GM23338 (cell line): ENCODE measurements around the gene RCSD1. TPM values are rescaled to one million over a fixed set of nuclear protein-coding genes. Genes with fewer than 3 reads are reported as not detected.

Source experiments
- ATAC-seq: fragments of 200-7000 bp; cut with Tn5 transposase; 3 replicates; pipeline ENCODE4 v1.9.1; 2020
- DNase-seq: peaks from one replicate; pipeline ENCODE4 v3.0.0-alpha.2; 2015; ENCODE audit warnings: low spot score
- H2AFZ ChIP-seq: fragments of 200-600 bp; sonication (generic); 2 replicates; pipeline ENCODE4 v1.8.0; 2016; ENCODE audit warnings: antibody characterized with exemption, mild to moderate bottlenecking, moderate library complexity
- H3F3A ChIP-seq: fragments of 200-600 bp; sonication (generic); replicated peaks from 2 replicates; pipeline ENCODE4 v1.8.0; 2017; ENCODE audit warnings: antibody characterized with exemption, mixed run types, low read depth
- H3K27ac ChIP-seq: fragments of 200-600 bp; sonication (generic); 2 replicates; pipeline ENCODE4 v1.6.1; 2016; ENCODE audit warnings: low read depth
- H3K27me3 ChIP-seq: fragments of 200-600 bp; sonication (generic); 2 replicates; pipeline ENCODE4 v1.8.0; 2016; ENCODE audit warnings: mild to moderate bottlenecking, mixed run types, moderate library complexity; ENCODE audit not compliant: insufficient read depth
- H3K36me3 ChIP-seq: fragments of 200-600 bp; sonication (generic); 2 replicates; pipeline ENCODE4 v1.8.0; 2016; ENCODE audit warnings: mild to moderate bottlenecking; ENCODE audit not compliant: insufficient read depth
- H3K4me1 ChIP-seq: fragments of 200-600 bp; sonication (generic); 2 replicates; pipeline ENCODE4 v1.8.0; 2016; ENCODE audit warnings: mild to moderate bottlenecking, moderate library complexity; ENCODE audit not compliant: insufficient read depth
- H3K4me2 ChIP-seq: fragments of 200-600 bp; sonication (generic); 2 replicates; pipeline ENCODE4 v1.7.1; 2017; ENCODE audit warnings: mixed run types
- H3K4me3 ChIP-seq: fragments of 200-600 bp; sonication (generic); 2 replicates; pipeline ENCODE4 v1.6.1; 2016; ENCODE audit warnings: mixed run types
- H3K79me2 ChIP-seq: fragments of 200-600 bp; sonication (generic); replicated peaks from 2 replicates; pipeline ENCODE4 v1.8.0; 2017; ENCODE audit warnings: mild to moderate bottlenecking; ENCODE audit not compliant: insufficient read depth
- H3K9me2 ChIP-seq: fragments of 200-600 bp; sonication (generic); 2 replicates; pipeline ENCODE4 v1.8.0; 2017; ENCODE audit not compliant: insufficient read depth
- H4K20me1 ChIP-seq: fragments of 200-600 bp; sonication (generic); replicated peaks from 2 replicates; pipeline ENCODE4 v1.8.0; 2017; ENCODE audit warnings: mild to moderate bottlenecking; ENCODE audit not compliant: insufficient read depth
- H3K27ac Mint-ChIP-seq: 2 replicates; pipeline ENCODE4 v1.8.0; 2020; ENCODE audit warnings: inconsistent platforms, mild to moderate bottlenecking, moderate library complexity, mixed read lengths
- H3K27me3 Mint-ChIP-seq: 3 replicates; pipeline ENCODE4 v1.8.0; 2022; ENCODE audit warnings: low read depth, mild to moderate bottlenecking, moderate library complexity, mixed read lengths, inconsistent platforms; ENCODE audit not compliant: insufficient read depth, poor library complexity
- H3K36me3 Mint-ChIP-seq: 3 replicates; pipeline ENCODE4 v1.8.0; 2021; ENCODE audit warnings: low read depth, mild to moderate bottlenecking, inconsistent platforms, moderate library complexity, mixed read lengths
- H3K4me1 Mint-ChIP-seq: 3 replicates; pipeline ENCODE4 v1.8.0; 2020; ENCODE audit warnings: mild to moderate bottlenecking, inconsistent platforms, mixed read lengths
- H3K4me3 Mint-ChIP-seq: 3 replicates; pipeline ENCODE4 v1.8.0; 2021; ENCODE audit warnings: moderate library complexity, mild to moderate bottlenecking, inconsistent platforms, mixed read lengths
- H3K9me3 Mint-ChIP-seq: 3 replicates; pipeline ENCODE4 v1.8.0; 2020; ENCODE audit warnings: moderate library complexity, mild to moderate bottlenecking, inconsistent platforms, mixed read lengths
- CREB1 ChIP-seq: fragments of 250-450 bp; sonication (Bioruptor Pico); IDR thresholded peaks from 2 replicates; pipeline ENCODE4 v1.5.0; 2020; ENCODE audit warnings: low read depth, mild to moderate bottlenecking, moderate library complexity
- CTCF ChIP-seq, 2 experiments: fragments of 200-600 bp in 1 of 2; sonication (generic) in 1 of 2; conservative IDR thresholded peaks; 2 replicates each; pipeline versions ENCODE4 v1.5.1 to v1.6.1; 2016 to 2017; ENCODE audit warnings: antibody characterized with exemption in 2 of 2, low read depth in 2 of 2, mild to moderate bottlenecking in 2 of 2, moderate library complexity in 1 of 2
- ETS1 ChIP-seq: IDR thresholded peaks from 2 replicates; pipeline ENCODE4 v1.6.1; 2016; ENCODE audit warnings: antibody characterized with exemption
- JUNB ChIP-seq: IDR thresholded peaks from one replicate; pipeline ENCODE4 v1.6.1; 2016; ENCODE audit warnings: antibody characterized with exemption; ENCODE audit not compliant: unreplicated experiment
- NANOG ChIP-seq: IDR thresholded peaks from 2 replicates; pipeline ENCODE4 v1.6.1; 2016; ENCODE audit warnings: antibody characterized with exemption, borderline replicate concordance
- POLR2AphosphoS5 ChIP-seq: IDR thresholded peaks from 2 replicates; pipeline ENCODE4 v1.6.1; 2016; ENCODE audit warnings: antibody characterized with exemption, low read depth
- REST ChIP-seq: IDR thresholded peaks from one replicate; pipeline ENCODE4 v1.6.1; 2018; ENCODE audit warnings: antibody characterized with exemption; ENCODE audit not compliant: unreplicated experiment
- STAT1 ChIP-seq: IDR thresholded peaks from one replicate; pipeline ENCODE4 v1.6.1; 2016; ENCODE audit warnings: antibody characterized with exemption; ENCODE audit not compliant: unreplicated experiment
- ZNF114 ChIP-seq: fragments of 250-450 bp; sonication (Bioruptor Pico); IDR thresholded peaks from 2 replicates; pipeline ENCODE4 v1.5.0; 2020; ENCODE audit warnings: mild to moderate bottlenecking, moderate library complexity
- ZNF462 ChIP-seq: fragments of 250-450 bp; sonication (Bioruptor Pico); IDR thresholded peaks from 2 replicates; pipeline ENCODE4 v1.5.0; 2020; ENCODE audit warnings: mild to moderate bottlenecking, moderate library complexity
- polyA plus RNA-seq: library from polyadenylated mRNA; unstranded; fragments of >200 nt; fragmentation: Nextera tagmentation; extraction: Ambion mirVana; gene quantifications from 2 replicates; pipeline ENCODE4 v1.2.1, GENCODE V29; 2016
- total RNA-seq: library from RNA; depleted of rRNA; stranded (reverse); fragments of >200 nt; shearing (Covaris generic); gene quantifications from 2 replicates; pipeline ENCODE4 v1.2.3, GENCODE V29; 2014

RCSD1 gene
- total and polyA plus RNA-seq, 2 experiments from 2014 or later = 0.18 to 0.73 TPM

GRCh38 chr1:167587342-167587741 lies 42.7 kb upstream of the RCSD1 start (continued):
- TF ChIP-seq CTCF (conservative IDR thresholded peaks at IDR 0.05; ENCODE audit: low read depth in 2 of 2) (no peak), ETS1 (no peak), REST (no peak)

GRCh38 chr1:167587872-167588271 lies 42.2 kb upstream of the RCSD1 start:
- DNase-seq = no peak
- Mint-ChIP-seq H3K4me1 (no peaks in the 10 kb centered on the region), H3K36me3 (no peaks in the 10 kb centered on the region), H3K27me3 (no peaks in the 10 kb centered on the region), H3K27ac (no peak overlapping the region), H3K4me3 (no peak overlapping the region), H3K9me3 (peaks cover 14% of the 10 kb centered on the region; the same call in 2 of the 3 replicates)
- Histone ChIP-seq H3K9me2 (peaks cover 5% of the 10 kb centered on the region; the same call in 1 of the 2 replicates), H2AFZ (no peak overlapping the region), H3K4me1 (no peaks in the 10 kb centered on the region), H3K36me3 (no peaks in the 10 kb centered on the region), H3K27me3 (no peaks in the 10 kb centered on the region), H3K4me2 (no peak overlapping the region), H4K20me1 (no peaks in the 10 kb centered on the region), H3F3A (no peaks in the 10 kb centered on the region), H3K79me2 (no peaks in the 10 kb centered on the region), H3K27ac (no peak overlapping the region), H3K4me3 (no peak overlapping the region)
- no peak for ATAC-seq
- TF ChIP-seq NANOG (no peak), ZNF114 (CRISPR knock-in tag) (no peak), STAT1 (no peak), CTCF (conservative IDR thresholded peaks at IDR 0.05; ENCODE audit: low read depth in 2 of 2) (no peak), CREB1 (CRISPR knock-in tag) (no peak), POLR2AphosphoS5 (no peak), ZNF462 (CRISPR knock-in tag) (no peak), JUNB (no peak)
